Dedifferentiated amniotic fluid mesenchymal stem cell (primary cell): ENCODE measurements around the gene UNC119B.

Experiments
- DNase-seq: peaks from one replicate; pipeline ENCODE4 v3.0.0-alpha.2; 2016; ENCODE audit errors: extremely low spot score

UNC119B gene

DNA sequence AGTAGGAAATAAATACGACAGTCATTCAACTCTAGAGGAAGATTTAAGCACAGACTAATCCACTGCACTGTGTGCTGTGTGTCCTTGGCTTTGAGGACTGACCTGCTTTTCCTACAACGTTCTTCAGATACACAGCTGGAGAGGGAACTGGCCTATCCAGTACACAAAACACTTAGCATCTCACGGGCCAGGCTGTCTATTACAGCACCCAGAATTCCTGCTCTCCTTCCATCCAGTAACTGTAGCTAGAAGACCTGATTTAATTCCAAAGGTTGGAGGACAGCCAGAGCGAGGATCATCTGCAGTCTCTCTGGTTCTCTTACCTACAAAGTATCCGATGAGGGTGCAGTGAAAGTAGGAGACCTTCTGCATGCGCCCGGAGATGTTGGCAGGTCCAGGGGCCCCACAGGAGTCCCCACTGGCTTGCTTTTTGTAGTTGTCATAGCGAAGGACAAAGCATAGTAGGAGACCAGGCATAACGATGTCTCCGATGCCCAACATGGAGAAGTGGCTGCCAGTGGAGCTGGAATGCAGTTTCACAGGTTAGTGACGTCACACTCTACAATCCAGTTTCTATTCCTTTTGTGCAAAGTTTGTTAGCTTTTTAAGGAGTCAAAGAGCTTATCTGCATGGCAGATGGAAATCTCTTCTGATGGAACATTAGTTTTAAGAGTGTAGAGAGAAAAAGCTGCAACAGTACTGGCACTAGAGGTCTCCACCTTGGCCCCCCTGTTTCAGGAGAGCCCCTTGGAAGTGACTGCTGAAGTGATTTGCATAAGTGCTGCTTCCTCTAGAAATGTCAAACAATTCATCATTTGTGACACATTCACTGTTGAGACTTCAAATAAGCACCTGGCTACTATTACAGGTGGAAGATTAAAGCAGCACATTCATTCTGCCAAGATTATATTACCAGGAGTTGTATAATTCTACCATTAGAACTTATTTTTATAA lies 57.1 kb downstream of the UNC119B start:
- DNase-seq, result no peak

DNA sequence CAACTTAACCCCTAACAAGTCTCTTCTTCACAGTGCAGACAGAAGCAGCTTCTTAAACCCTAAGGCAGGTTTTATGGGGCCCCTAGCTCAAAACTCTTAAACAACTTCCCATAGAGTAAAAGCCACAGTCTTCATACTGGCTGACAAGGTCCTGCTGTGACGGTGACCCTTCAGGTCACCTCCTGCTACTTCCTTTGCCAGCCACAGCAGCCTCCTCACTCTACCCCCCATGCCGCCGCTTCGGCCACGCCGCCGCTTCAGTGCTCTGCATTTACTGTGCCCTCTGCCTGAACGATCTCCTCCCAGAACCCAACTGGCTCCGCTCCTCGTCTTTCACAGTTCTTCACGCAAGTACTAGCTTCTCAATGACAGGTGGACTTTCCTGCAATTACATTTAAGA lies 60.8 kb downstream of the UNC119B start:
- DNase-seq, result no peak
